Adrenal gland (tissue), 5 donors: ENCODE data around the gene USP1.

Source experiments
- CTCF ChIP-seq, 6 experiments: fragments of 450-650 bp in 4 of 6; fragments of 200-600 bp in 2 of 6; sonication (generic) in 1 of 6; IDR thresholded peaks; 1 replicate in 5 of 6; 2 replicates in 1 of 6; pipeline versions ENCODE4 v1.5.1 to v1.8.0; 2016 to 2021; ENCODE audit warnings: antibody characterized with exemption in 6 of 6, mild to moderate bottlenecking in 2 of 6, moderate library complexity in 1 of 6
- POLR2A ChIP-seq, 2 donors: fragments of 450-650 bp; IDR thresholded peaks; one replicate each; pipeline ENCODE4 v1.6.1; 2017; ENCODE audit warnings: antibody characterized with exemption in 2 of 2, mild to moderate bottlenecking in 2 of 2, moderate library complexity in 1 of 2
- donor health status: DM: no; HTN: no; CAD: no.

GRCh38 chr1:62417351-62417999, 19.4 kb upstream of the USP1 start:
- TF ChIP-seq CTCF (IDR thresholded peaks at IDR 0.05) (no peak), POLR2A (IDR thresholded peaks at IDR 0.05) (no peak)
